Suppressor macrophage treated with lipopolysaccharide for 4 hours (primary cell): Measurements from ENCODE around the gene TAF4.

Experiments
- DNase-seq: peaks from one replicate; pipeline ENCODE4 v3.0.0-alpha.2; 2020

TAF4 gene

GRCh38 chr20:62043131-62043914 lies 22.4 kb downstream of the TAF4 start:
- no peak for DNase-seq

GRCh38 chr20:62042025-62042820 lies 23.5 kb downstream of the TAF4 start:
- DNase-seq = no peak

GRCh38 chr20:62040933-62041332 lies 24.7 kb downstream of the TAF4 start:
- DNase-seq = no peak

- DNase-seq = no peak
These were observed 25.2 kb downstream of the TAF4 start for GRCh38 chr20:62040381-62040922.

- no peak for DNase-seq
These were observed 25.9 kb downstream of the TAF4 start for GRCh38 chr20:62039738-62040137.

- DNase-seq = no peak
These were observed 32.9 kb downstream of the TAF4 start for GRCh38 chr20:62032609-62033368.

GRCh38 chr20:62031462-62032092 lies 34.1 kb downstream of the TAF4 start:
- DNase-seq = no peak

- no peak for DNase-seq
These were observed 34.7 kb downstream of the TAF4 start for GRCh38 chr20:62030834-62031434.

GRCh38 chr20:62030357-62030756 lies 35.3 kb downstream of the TAF4 start:
- DNase-seq = no peak

- no peak for DNase-seq
These were observed 35.7 kb downstream of the TAF4 start for GRCh38 chr20:62029949-62030348.

GRCh38 chr20:62029296-62029695 lies 36.4 kb downstream of the TAF4 start:
- no peak for DNase-seq

GRCh38 chr20:62028384-62028783 lies 37.3 kb downstream of the TAF4 start:
- no peak for DNase-seq

GRCh38 chr20:62027698-62028321 lies 37.9 kb downstream of the TAF4 start:
- DNase-seq = no peak

GRCh38 chr20:62027116-62027515 lies 38.6 kb downstream of the TAF4 start:
- no peak for DNase-seq

- no peak for DNase-seq
These were observed 39.2 kb downstream of the TAF4 start for GRCh38 chr20:62026564-62026856.

GRCh38 chr20:62025832-62026563 lies 39.7 kb downstream of the TAF4 start:
- DNase-seq = peak; percentile 8

GRCh38 chr20:62025394-62025793 lies 40.3 kb downstream of the TAF4 start:
- DNase-seq = peak; percentile 38

- DNase-seq = no peak
These were observed 41.7 kb downstream of the TAF4 start for GRCh38 chr20:62023935-62024334.

- DNase-seq = no peak
These were observed 43.0 kb downstream of the TAF4 start for GRCh38 chr20:62022575-62023139.

- DNase-seq = no peak
These were observed 43.8 kb downstream of the TAF4 start for GRCh38 chr20:62021793-62022385.
